K562 (cell line): ENCODE measurements around the gene SBK1.
"Not testable (repeated sequence)": the region's sequence is repeated elsewhere in the genome, so short reads cannot be mapped to it uniquely, and the experiment has no call there.

Experiments used
- BRCA1 ChIP-seq, 2 experiments: fragments of 450-650 bp in 1 of 2; sonication (generic) in 1 of 2; formaldehyde crosslinking in 1 of 2; IDR thresholded peaks; 2 replicates each; pipeline versions ENCODE4 v1.5.0 to v1.6.1; 2017 to 2020; ENCODE audit warnings: mild to moderate bottlenecking in 1 of 2, missing genetic modification reagents in 1 of 2
- FOXJ2 ChIP-seq: fragments of 200-800 bp; sonication (Bioruptor generic); IDR thresholded peaks from 2 replicates; pipeline ENCODE4 v1.6.1; 2016; ENCODE audit warnings: missing genetic modification characterization, missing compliant biosample characterization
- PCBP1 ChIP-seq: fragments of 200-400 bp; formaldehyde crosslinking; IDR thresholded peaks from 2 replicates; pipeline ENCODE4 v1.6.1; 2018; ENCODE audit warnings: mild to moderate bottlenecking, low read depth, low read length; ENCODE audit not compliant: poor library complexity, severe bottlenecking
- SOX6 ChIP-seq: fragments of 450-650 bp; IDR thresholded peaks from 2 replicates; pipeline ENCODE4 v1.6.1; 2014; ENCODE audit warnings: mild to moderate bottlenecking
- THRA ChIP-seq: fragments of 450-650 bp; IDR thresholded peaks from 2 replicates; pipeline ENCODE4 v1.6.1; 2017; ENCODE audit warnings: mild to moderate bottlenecking, moderate library complexity
- XRCC5 ChIP-seq: fragments of 200-400 bp; formaldehyde crosslinking; IDR thresholded peaks from 2 replicates; pipeline ENCODE4 v1.6.1; 2017; ENCODE audit warnings: low read depth, mild to moderate bottlenecking, low read length
- ZNF239 ChIP-seq: fragments of 250-450 bp; sonication (Bioruptor Pico); IDR thresholded peaks from 2 replicates; pipeline ENCODE4 v1.4.0; 2020; ENCODE audit warnings: mild to moderate bottlenecking
- ZNF24 ChIP-seq: fragments of 450-650 bp; IDR thresholded peaks from 2 replicates; pipeline ENCODE4 v1.6.1; 2016
- TF ChIP-seq, protein P1 (sequence below), 3 experiments: IDR thresholded peaks in 2 of 3; conservative IDR thresholded peaks in 1 of 3; 2 replicates each; pipeline ENCODE4 v1.5.1; 2011 to 2012; ENCODE audit warnings: low read length in 3 of 3, mild to moderate bottlenecking in 3 of 3, control low read depth in 2 of 3, improper control_type of control experiment in 1 of 3, inconsistent platforms in 1 of 3, low read depth in 1 of 3, mixed read lengths in 1 of 3, moderate library complexity in 1 of 3; ENCODE audit not compliant: insufficient read depth in 2 of 3

- not testable (repeated sequence) for TF ChIP-seq ZNF24; ZNF239 (CRISPR knock-in tag); XRCC5; FOXJ2 (tag); BRCA1 (IDR thresholded peaks at IDR 0.05); BRCA1 (CRISPR knock-in tag; IDR thresholded peaks at IDR 0.05); PCBP1; THRA; SOX6
- TF ChIP-seq, protein P1, sequence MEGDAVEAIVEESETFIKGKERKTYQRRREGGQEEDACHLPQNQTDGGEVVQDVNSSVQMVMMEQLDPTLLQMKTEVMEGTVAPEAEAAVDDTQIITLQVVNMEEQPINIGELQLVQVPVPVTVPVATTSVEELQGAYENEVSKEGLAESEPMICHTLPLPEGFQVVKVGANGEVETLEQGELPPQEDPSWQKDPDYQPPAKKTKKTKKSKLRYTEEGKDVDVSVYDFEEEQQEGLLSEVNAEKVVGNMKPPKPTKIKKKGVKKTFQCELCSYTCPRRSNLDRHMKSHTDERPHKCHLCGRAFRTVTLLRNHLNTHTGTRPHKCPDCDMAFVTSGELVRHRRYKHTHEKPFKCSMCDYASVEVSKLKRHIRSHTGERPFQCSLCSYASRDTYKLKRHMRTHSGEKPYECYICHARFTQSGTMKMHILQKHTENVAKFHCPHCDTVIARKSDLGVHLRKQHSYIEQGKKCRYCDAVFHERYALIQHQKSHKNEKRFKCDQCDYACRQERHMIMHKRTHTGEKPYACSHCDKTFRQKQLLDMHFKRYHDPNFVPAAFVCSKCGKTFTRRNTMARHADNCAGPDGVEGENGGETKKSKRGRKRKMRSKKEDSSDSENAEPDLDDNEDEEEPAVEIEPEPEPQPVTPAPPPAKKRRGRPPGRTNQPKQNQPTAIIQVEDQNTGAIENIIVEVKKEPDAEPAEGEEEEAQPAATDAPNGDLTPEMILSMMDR (IDR thresholded peaks at IDR 0.05 in 2 of 3, conservative IDR thresholded peaks at IDR 0.05 in 1 of 3; ENCODE audit: insufficient read depth in 2 of 3, low read depth in 1 of 3, low read length in 3 of 3), result not testable (repeated sequence)
Observed at GRCh38 chr16:28332632-28333031, 40.3 kb downstream of the SBK1 start.
